Chondrocyte (in vitro differentiated cells): Measurements from ENCODE around the gene SMAD3. TPM values are rescaled to one million over a fixed set of nuclear protein-coding genes. Genes with fewer than 3 reads are reported as not detected.
A peak's percentile ranks its signal among the peaks of the same experiment; 100 is the strongest.

Source experiments
- DNase-seq: peaks from one replicate; pipeline ENCODE4 v3.0.0; 2021; ENCODE audit warnings: mixed read lengths, low spot score
- H3K27ac Mint-ChIP-seq: one replicate; pipeline ENCODE4 v1.8.0; 2021; ENCODE audit warnings: mild to moderate bottlenecking, moderate library complexity, mixed read lengths; ENCODE audit not compliant: unreplicated experiment
- H3K27me3 Mint-ChIP-seq: 2 replicates; pipeline ENCODE4 v1.8.0; 2021; ENCODE audit warnings: low read depth, mixed read lengths
- H3K36me3 Mint-ChIP-seq: 2 replicates; pipeline ENCODE4 v1.8.0; 2021; ENCODE audit warnings: low read depth, mixed read lengths
- H3K4me1 Mint-ChIP-seq: 2 replicates; pipeline ENCODE4 v1.8.0; 2021; ENCODE audit warnings: low read depth, mild to moderate bottlenecking, mixed read lengths
- H3K4me3 Mint-ChIP-seq: one replicate; pipeline ENCODE4 v1.8.0; 2021; ENCODE audit warnings: mild to moderate bottlenecking, moderate library complexity, mixed read lengths; ENCODE audit not compliant: unreplicated experiment
- H3K9me3 Mint-ChIP-seq: 2 replicates; pipeline ENCODE4 v1.8.0; 2021; ENCODE audit warnings: low read depth, mixed read lengths
- total RNA-seq: library from RNA; stranded (reverse); gene quantifications from 3 replicates; pipeline ENCODE4 v1.2.1, GENCODE V29; 2021
- TF ChIP-seq, protein P1 (sequence below): fragments of 200-600 bp; sonication (generic); IDR thresholded peaks from 2 replicates; pipeline ENCODE4 v1.5.0; 2021; ENCODE audit warnings: antibody characterized with exemption, mild to moderate bottlenecking, moderate library complexity

The SMAD3 gene
- total RNA-seq, 1 donor from 2014 or later = 23.2 TPM

DNA sequence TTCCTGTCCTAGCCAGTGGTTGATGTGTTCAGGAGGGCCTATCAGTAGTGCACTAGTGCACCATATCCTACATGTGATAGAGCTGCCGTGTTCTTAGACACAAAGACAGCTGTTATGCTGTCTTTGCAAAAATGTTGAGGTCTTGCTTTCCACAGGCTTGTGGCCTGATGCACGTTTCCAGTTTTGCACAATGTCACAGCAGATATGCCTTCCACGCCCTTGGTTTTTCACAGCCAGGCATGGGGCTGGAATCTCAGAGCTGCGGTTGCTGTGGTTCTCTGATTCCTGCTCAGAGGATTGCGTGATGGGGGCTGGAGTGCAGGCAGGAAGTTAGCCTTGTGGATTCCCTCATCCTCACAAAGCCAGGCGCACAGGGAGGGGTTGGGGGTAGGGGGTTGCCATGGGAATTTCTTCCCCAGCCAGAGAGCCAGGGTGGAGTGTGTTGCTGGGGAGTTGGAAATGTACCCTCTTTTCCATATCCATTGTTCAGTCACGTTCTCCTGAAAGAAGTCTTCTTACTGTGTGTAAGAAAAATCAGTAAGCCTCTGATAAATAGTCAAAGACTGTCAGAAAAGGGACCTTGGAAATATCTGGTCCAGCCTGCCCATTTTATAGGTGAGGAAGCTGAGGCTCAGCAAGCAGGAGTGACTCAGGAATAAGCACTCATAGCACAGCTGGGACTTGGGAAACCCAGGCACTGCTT, 79.4 kb downstream of the SMAD3 start:
- Mint-ChIP-seq H3K36me3 (no peaks in the 10 kb centered on the region), H3K9me3 (no peaks in the 10 kb centered on the region), H3K27ac (peak overlapping the region; percentile 68), H3K4me1 (peaks cover 88% of the 10 kb centered on the region), H3K4me3 (no peak overlapping the region), H3K27me3 (no peaks in the 10 kb centered on the region)
- TF ChIP-seq, protein P1, sequence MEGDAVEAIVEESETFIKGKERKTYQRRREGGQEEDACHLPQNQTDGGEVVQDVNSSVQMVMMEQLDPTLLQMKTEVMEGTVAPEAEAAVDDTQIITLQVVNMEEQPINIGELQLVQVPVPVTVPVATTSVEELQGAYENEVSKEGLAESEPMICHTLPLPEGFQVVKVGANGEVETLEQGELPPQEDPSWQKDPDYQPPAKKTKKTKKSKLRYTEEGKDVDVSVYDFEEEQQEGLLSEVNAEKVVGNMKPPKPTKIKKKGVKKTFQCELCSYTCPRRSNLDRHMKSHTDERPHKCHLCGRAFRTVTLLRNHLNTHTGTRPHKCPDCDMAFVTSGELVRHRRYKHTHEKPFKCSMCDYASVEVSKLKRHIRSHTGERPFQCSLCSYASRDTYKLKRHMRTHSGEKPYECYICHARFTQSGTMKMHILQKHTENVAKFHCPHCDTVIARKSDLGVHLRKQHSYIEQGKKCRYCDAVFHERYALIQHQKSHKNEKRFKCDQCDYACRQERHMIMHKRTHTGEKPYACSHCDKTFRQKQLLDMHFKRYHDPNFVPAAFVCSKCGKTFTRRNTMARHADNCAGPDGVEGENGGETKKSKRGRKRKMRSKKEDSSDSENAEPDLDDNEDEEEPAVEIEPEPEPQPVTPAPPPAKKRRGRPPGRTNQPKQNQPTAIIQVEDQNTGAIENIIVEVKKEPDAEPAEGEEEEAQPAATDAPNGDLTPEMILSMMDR = no peak
- DNase-seq = no peak

GRCh38 chr15:67145312-67145610, 79.9 kb downstream of the SMAD3 start:
- no peak overlapping the region for H3K27ac Mint-ChIP-seq
- H3K27me3 Mint-ChIP-seq = no peaks in the 10 kb centered on the region
- no peaks in the 10 kb centered on the region for H3K9me3 Mint-ChIP-seq
- no peak for DNase-seq
- TF ChIP-seq, protein P1 = no peak
- no peaks in the 10 kb centered on the region for H3K36me3 Mint-ChIP-seq
- no peak overlapping the region for H3K4me3 Mint-ChIP-seq
- peaks cover 90% of the 10 kb centered on the region for H3K4me1 Mint-ChIP-seq

GRCh38 chr15:67145710-67146109, 80.3 kb downstream of the SMAD3 start:
- no peak for DNase-seq
- no peaks in the 10 kb centered on the region for H3K9me3 Mint-ChIP-seq
- no peak overlapping the region for H3K27ac Mint-ChIP-seq
- H3K27me3 Mint-ChIP-seq = no peaks in the 10 kb centered on the region
- H3K36me3 Mint-ChIP-seq = no peaks in the 10 kb centered on the region
- peaks cover 90% of the 10 kb centered on the region for H3K4me1 Mint-ChIP-seq
- TF ChIP-seq, protein P1 = no peak
- H3K4me3 Mint-ChIP-seq = no peak overlapping the region

DNA sequence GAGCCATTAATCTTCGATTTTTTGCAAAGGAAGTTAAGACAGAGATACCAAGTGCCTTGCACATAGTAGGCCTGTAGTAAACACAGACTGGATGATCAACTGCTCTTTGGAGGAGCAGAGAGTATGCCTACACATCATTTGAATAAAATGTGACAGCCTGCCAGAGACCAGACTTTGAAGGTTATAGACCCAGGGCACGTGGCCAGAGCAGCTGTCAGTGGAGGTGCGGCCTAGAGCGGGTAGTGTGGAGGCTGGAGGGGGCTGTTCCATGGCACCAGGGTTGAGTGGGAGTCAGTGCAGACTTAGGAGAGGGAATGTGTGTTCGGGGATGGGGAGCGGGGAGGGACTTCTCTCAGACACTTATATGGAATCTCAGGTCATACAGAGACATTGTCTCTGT, 80.8 kb downstream of the SMAD3 start:
- Mint-ChIP-seq H3K4me3 (no peak overlapping the region), H3K27me3 (no peaks in the 10 kb centered on the region), H3K9me3 (no peaks in the 10 kb centered on the region), H3K27ac (peak overlapping the region; percentile 86), H3K4me1 (peaks cover 91% of the 10 kb centered on the region), H3K36me3 (no peaks in the 10 kb centered on the region)
- TF ChIP-seq, protein P1 = no peak
- DNase-seq = no peak

DNA sequence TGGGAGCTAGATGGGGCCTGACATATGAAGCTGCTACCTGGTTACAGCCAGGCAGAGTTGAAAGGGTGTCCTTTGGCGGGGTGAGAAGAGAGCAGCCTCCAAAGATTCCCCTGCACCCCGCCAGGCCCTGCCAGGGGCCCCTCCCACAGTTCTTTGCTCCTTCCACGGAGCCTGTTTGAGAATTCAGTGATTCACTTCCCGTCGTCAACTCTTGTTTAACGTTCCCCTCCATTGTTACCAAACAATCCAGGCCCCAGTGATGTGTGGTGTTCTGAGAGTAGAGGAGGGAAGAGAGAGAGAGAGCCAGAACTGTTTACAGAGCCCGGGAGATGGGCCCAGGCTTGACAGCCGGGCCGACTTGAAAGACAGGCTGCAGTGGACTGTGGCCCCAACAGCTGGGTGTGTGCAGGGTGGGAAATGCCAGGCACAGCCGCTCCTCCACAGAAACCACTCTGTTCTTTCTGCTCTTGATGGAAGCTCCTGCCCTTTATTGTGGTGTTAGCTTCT, 81.5 kb downstream of the SMAD3 start:
- Mint-ChIP-seq H3K9me3 (no peaks in the 10 kb centered on the region), H3K4me1 (peaks cover 88% of the 10 kb centered on the region), H3K36me3 (no peaks in the 10 kb centered on the region), H3K27me3 (no peaks in the 10 kb centered on the region), H3K27ac (peak overlapping the region; percentile 86), H3K4me3 (no peak overlapping the region)
- no peak for DNase-seq
- TF ChIP-seq, protein P1 = no peak
